ENCODE results near the gene ANKRD36B. TPM values are rescaled to one million over a fixed set of nuclear protein-coding genes. Genes with fewer than 3 reads are reported as not detected.
"Not testable (repeated sequence)": the region's sequence is repeated elsewhere in the genome, so short reads cannot be mapped to it uniquely, and the experiment has no call there.

The ANKRD36B gene
- total RNA-seq, 1 experiment from 2014 or later: 20.9 TPM

- H3K27me3 ChIP-seq (ENCODE audit: low read length); intact Hi-C loops (cut with micrococcal nuclease); H3K36me3 ChIP-seq (ENCODE audit: low read depth, low read length); H2AFZ ChIP-seq (ENCODE audit: low read length); H3F3A ChIP-seq (ENCODE audit: low read length, unreplicated experiment); H3K4me3 ChIP-seq (ENCODE audit: low read length); CTCF ChIA-PET; H3K79me2 ChIP-seq (ENCODE audit: low read length); POLR2A ChIA-PET (ENCODE audit: unreplicated experiment); H3K9ac ChIP-seq (ENCODE audit: low read length); H3K4me1 ChIP-seq (ENCODE audit: insufficient read depth, low read length); BruUV-seq (replicated peaks); H3K27ac ChIP-seq (ENCODE audit: low read length); H3K9me2 ChIP-seq (replicated peaks; ENCODE audit: low read length); H3K9me3 ChIP-seq (ENCODE audit: low read length); ATAC-seq; H3K4me2 ChIP-seq (ENCODE audit: low read length); DNase-seq; H4K20me1 ChIP-seq (ENCODE audit: low read length): not testable (repeated sequence)
Observed at GRCh38 chr2:97525904-97526303, 63.8 kb downstream of the ANKRD36B start.

GRCh38 chr2:97523816-97524215, 65.9 kb downstream of the ANKRD36B start:
- H3K4me1 ChIP-seq (ENCODE audit: insufficient read depth, low read length); H3K9ac ChIP-seq (ENCODE audit: low read length); H2AFZ ChIP-seq (ENCODE audit: low read length); CTCF ChIA-PET; H3K4me3 ChIP-seq (ENCODE audit: low read length); H3K4me2 ChIP-seq (ENCODE audit: low read length); H3K27ac ChIP-seq (ENCODE audit: low read length); H3K36me3 ChIP-seq (ENCODE audit: low read depth, low read length); BruUV-seq (replicated peaks); H3K27me3 ChIP-seq (ENCODE audit: low read length); DNase-seq; H3F3A ChIP-seq (ENCODE audit: low read length, unreplicated experiment); H3K79me2 ChIP-seq (ENCODE audit: low read length); POLR2A ChIA-PET (ENCODE audit: unreplicated experiment); H3K9me3 ChIP-seq (ENCODE audit: low read length); intact Hi-C loops (cut with micrococcal nuclease); H4K20me1 ChIP-seq (ENCODE audit: low read length); H3K9me2 ChIP-seq (replicated peaks; ENCODE audit: low read length); ATAC-seq: not testable (repeated sequence)

GRCh38 chr2:97522916-97523555, 66.6 kb downstream of the ANKRD36B start:
- DNase-seq; H3K4me1 ChIP-seq (ENCODE audit: insufficient read depth, low read length); intact Hi-C loops (cut with micrococcal nuclease); H3K4me3 ChIP-seq (ENCODE audit: low read length); H3K36me3 ChIP-seq (ENCODE audit: low read depth, low read length); H3K27me3 ChIP-seq (ENCODE audit: low read length); CTCF ChIA-PET; H3K9me3 ChIP-seq (ENCODE audit: low read length); H3K9me2 ChIP-seq (replicated peaks; ENCODE audit: low read length); H3K9ac ChIP-seq (ENCODE audit: low read length); H4K20me1 ChIP-seq (ENCODE audit: low read length); H3K4me2 ChIP-seq (ENCODE audit: low read length); H3K79me2 ChIP-seq (ENCODE audit: low read length); H2AFZ ChIP-seq (ENCODE audit: low read length); H3F3A ChIP-seq (ENCODE audit: low read length, unreplicated experiment); H3K27ac ChIP-seq (ENCODE audit: low read length); BruUV-seq (replicated peaks); POLR2A ChIA-PET (ENCODE audit: unreplicated experiment): not testable (repeated sequence)
- ATAC-seq: peak; percentile 77

- H3K4me2 ChIP-seq (ENCODE audit: low read length); H3K36me3 ChIP-seq (ENCODE audit: low read depth, low read length); H2AFZ ChIP-seq (ENCODE audit: low read length); H4K20me1 ChIP-seq (ENCODE audit: low read length); H3K9ac ChIP-seq (ENCODE audit: low read length); ATAC-seq; H3K4me3 ChIP-seq (ENCODE audit: low read length); intact Hi-C loops (cut with micrococcal nuclease); H3K4me1 ChIP-seq (ENCODE audit: insufficient read depth, low read length); H3K9me3 ChIP-seq (ENCODE audit: low read length); H3K27me3 ChIP-seq (ENCODE audit: low read length); H3K79me2 ChIP-seq (ENCODE audit: low read length); H3F3A ChIP-seq (ENCODE audit: low read length, unreplicated experiment); BruUV-seq (replicated peaks); DNase-seq; H3K27ac ChIP-seq (ENCODE audit: low read length); H3K9me2 ChIP-seq (replicated peaks; ENCODE audit: low read length); POLR2A ChIA-PET (ENCODE audit: unreplicated experiment); CTCF ChIA-PET: not testable (repeated sequence)
Observed at GRCh38 chr2:97495651-97496050, 94.0 kb downstream of the ANKRD36B start.

- DNase-seq; intact Hi-C loops (cut with micrococcal nuclease); H4K20me1 ChIP-seq (ENCODE audit: low read length); H3F3A ChIP-seq (ENCODE audit: low read length, unreplicated experiment); POLR2A ChIA-PET (ENCODE audit: unreplicated experiment); H3K36me3 ChIP-seq (ENCODE audit: low read depth, low read length); H3K79me2 ChIP-seq (ENCODE audit: low read length); H3K9me3 ChIP-seq (ENCODE audit: low read length); ATAC-seq; H3K9me2 ChIP-seq (replicated peaks; ENCODE audit: low read length); H3K9ac ChIP-seq (ENCODE audit: low read length); CTCF ChIA-PET; BruUV-seq (replicated peaks); H2AFZ ChIP-seq (ENCODE audit: low read length); H3K4me3 ChIP-seq (ENCODE audit: low read length); H3K27me3 ChIP-seq (ENCODE audit: low read length); H3K4me1 ChIP-seq (ENCODE audit: insufficient read depth, low read length); H3K4me2 ChIP-seq (ENCODE audit: low read length); H3K27ac ChIP-seq (ENCODE audit: low read length): not testable (repeated sequence)
Observed at GRCh38 chr2:97490141-97490540, 99.5 kb downstream of the ANKRD36B start.

Other genes with a start within 250 kb of the ANKRD36B start
- 803 and 1,015 TPM in 2 replicates for gene COX5B, start 56.2 kb upstream of the ANKRD36B start, total RNA-seq (2014; rRNA removed)
- 27.0 and 31.1 TPM in 2 replicates for gene ACTR1B, start 74.2 kb upstream of the ANKRD36B start, total RNA-seq (2014; rRNA removed)
- gene C2orf92, start 79.8 kb upstream of the ANKRD36B start, total RNA-seq (2014; rRNA removed): 3.0 and 3.3 TPM in 2 replicates
- not detected in 2 replicates for gene ZAP70, start 123.7 kb upstream of the ANKRD36B start, total RNA-seq (2014; rRNA removed)

All from PC-3 (cell line).